ENCODE results near the gene SCNN1A.

The SCNN1A gene

DNA sequence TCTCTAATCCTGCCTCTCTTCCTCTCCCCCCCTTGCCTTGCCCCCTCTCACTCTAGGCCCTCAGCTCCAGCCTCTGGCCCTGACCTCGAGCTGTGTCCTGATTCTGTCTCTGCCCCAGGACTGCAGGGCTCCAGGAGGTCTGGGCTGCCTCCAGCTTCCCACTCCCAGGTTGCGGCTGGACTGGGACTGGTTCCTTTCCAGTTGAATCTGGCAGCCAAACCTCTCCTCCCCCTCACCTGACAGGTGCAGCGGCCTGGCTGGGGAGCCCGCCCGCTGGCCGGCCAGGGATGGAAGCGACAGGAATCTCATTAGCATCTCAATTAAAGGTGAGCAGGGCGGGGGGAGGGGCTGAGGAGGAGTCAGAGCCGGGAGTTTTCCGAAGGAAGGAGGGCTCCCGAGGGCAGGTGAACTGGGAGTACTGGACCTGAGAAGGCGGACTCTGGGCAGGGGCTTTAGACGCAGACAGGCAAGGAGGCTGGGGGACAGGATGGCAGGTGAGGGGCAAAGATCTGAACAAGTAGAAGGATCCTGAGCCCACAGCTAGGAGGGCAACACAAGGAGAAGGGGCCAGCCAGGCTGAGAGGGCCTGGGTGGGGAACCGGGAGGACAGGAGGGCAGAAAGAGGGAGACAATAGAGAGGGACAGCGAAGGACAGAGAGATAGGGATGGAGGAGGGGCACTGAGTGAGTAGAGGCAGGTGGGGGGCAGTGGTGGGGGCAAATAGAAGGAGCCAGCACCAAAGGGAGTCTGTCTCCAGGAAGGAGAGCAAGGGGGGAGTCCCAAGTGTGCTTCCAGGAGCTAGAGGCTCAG is at the start of gene SCNN1A:
Gene SCNN1A (minus strand): TSS at position 295 of the 810 bp plus-strand sequence. CDS start 780 bp downstream, outside the sequence.
- no peak for DNase-seq (ENCODE audit: low read depth)

DNA sequence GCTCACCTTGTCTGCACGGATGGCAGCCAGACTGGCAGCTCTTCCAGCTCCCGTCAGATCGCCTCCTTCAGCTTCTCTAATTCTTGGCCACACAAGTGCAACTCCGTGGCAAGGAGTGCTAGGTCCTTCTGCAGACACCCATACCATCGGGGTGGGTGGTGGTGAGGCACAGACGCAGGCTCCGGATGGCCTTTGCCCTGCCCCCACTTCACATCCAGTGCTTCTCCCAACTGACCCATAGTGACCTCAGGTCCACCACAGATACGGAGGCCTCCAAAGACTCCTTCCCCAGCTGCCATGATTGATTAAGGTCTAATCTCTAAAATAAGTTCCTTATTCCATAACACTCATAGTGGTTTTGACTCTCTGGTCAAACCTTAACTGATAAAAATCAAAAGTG is 49.5 kb upstream of the SCNN1A start:
- no peak for DNase-seq (ENCODE audit: low read depth)

DNA sequence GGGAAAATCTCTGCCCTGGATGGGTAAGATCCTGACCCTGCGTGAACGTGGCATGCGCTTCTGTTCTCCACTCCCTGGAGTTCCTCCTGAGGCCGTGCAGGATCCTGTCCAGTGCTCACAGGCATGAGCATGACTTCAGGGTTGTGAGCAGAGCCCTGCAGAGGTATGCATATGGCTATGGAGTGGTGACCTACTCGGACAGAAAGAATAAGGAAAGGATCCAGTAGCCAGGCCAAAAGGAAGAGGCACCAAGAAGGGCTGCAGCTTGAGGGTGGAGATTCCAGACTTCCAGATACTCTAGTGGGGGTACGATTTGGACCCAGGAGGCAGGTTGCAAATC is 48.6 kb upstream of the SCNN1A start:
- DNase-seq (ENCODE audit: low read depth), result no peak

DNA sequence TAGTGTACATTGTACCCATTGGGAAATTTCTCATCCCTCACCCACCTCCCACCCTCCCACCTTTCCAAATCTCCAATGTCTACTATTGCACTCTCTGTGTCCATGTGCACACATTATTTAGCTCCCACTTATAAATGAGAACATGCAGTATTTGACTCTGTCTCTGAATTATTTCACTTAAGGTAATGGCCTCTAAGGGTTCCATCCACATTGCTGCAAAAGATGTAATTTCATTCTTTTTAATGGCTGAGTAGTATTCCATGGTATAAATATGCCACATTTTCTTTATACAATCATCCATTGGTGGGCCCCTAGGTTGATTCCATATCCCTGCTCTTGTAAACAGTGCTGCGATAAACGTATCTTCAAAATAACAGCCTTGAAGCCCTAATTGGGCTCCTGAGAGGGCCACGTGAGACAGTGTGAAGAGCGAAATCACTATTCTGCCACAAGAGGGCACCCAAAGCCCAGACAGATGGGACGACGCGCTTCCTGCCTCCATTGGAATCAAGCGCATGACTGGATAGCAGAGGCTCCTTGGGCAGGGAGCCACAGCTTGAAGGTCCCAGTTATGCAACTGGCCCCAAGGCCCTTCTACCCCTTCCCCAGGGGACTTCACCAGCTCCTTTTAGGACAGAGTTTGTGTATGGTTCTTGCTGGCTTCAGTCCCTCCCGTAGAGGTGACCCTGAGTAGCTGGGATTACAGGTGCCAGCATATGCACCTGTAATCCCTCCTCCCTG is 48.1 kb upstream of the SCNN1A start:
- DNase-seq (ENCODE audit: low read depth), result peak; percentile 47

DNA sequence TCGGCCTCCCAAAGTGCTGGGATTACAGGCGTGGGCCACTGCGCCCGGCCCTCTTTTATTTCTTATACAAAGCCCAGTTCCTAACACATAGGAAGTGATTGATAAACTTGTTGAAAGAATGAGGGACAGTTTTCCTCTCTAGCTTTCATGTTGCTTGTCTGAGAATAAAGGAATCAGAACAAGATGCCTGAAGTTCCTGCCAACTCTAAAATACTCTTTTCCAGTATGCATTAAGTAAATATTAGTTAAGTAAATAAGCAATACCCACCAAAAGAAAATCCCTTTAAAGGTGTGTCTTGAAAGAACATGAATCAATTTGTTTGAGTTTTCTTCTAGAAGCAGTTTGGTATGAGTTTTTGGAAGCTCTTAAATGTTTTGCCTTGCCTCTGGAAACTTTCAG is 45.0 kb upstream of the SCNN1A start:
- DNase-seq (ENCODE audit: low read depth), result no peak

DNA sequence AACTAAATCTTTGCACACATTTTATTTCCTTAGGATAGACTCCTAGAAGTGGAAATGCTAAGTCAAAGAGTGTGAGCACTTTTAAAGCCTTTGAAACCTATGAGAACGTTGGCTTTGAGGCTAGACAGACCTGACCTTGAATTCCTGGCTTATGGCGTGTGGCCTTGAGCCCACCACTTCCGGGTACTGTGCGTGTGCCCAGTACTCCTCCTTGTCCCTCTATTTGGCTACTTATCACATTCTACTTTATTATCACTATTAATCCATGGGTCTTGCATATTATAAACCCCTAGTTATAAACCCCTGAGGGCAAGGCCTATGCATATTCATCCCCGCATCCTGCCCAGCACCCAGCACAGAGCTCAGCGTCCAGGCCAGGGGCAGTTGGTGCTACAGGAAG is 43.4 kb upstream of the SCNN1A start:
- no peak for DNase-seq (ENCODE audit: low read depth)

DNA sequence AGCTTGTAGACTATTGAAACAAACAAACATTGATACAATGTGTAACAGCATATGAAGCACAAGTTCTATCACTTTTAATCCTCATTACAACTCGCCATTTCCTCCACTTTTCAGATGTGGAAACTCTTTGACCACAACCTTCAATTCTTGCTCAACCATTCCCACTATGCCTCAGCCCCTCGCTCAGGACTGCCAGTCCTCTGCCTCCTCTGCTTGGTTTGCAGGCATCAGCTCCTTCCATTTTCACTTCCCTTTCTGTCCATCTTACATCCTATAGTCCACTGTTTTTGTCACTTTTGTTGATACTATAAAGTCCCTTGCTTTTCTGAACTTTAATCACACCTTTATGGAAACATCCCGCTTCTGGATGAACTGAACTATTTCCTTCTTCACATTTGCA is 41.2 kb upstream of the SCNN1A start:
- no peak for DNase-seq (ENCODE audit: low read depth)

GRCh38 chr12:6407236-6407954 is 32.0 kb upstream of the SCNN1A start:
- DNase-seq (ENCODE audit: low read depth), result no peak

DNA sequence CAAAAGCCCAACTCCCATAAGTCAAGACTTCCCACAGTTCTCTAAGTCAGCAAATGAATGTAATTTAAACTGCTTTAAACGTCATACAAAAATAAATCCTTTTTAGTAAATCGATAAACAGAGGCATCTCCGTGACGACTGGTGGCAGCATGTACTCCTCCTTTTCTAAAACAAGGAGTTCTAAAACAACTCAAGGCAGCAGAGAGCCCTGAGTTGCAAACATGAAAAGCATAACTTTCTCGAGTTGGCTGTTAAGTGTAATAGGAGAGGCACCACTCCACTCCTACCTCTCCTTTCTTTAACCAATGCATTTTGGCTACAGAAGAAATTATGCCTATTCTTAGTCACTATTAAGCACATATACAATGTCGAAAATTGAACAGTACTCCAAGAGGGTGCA is 30.6 kb upstream of the SCNN1A start:
- no peak for DNase-seq (ENCODE audit: low read depth)

- no peak for DNase-seq (ENCODE audit: low read depth)
Observed at GRCh38 chr12:6404390-6404789, 29.0 kb upstream of the SCNN1A start.

- no peak for DNase-seq (ENCODE audit: low read depth)
Observed at GRCh38 chr12:6399884-6400644, 24.7 kb upstream of the SCNN1A start.

- DNase-seq (ENCODE audit: low read depth), result no peak
Observed at GRCh38 chr12:6396031-6396430, 20.7 kb upstream of the SCNN1A start.

DNA sequence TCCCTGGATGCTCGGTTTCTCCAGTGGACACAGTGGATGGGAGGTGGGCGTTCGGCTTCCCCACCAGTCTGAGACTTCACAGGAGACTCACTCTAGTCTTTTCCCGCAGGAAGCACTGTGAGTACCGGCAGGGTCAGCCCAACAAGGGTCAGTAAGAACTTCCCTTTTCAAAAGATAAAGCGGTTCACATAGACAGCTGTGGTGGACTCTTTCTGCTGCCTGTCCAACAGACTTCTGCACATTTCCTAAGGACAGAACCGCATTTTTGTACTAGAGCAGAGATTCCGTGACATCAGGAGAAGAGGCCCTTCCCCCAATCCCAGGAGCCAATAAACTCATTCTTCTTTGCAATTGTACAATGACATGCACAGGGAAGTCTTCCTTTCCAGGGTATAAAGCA is 19.0 kb upstream of the SCNN1A start:
- DNase-seq (ENCODE audit: low read depth), result no peak

DNA sequence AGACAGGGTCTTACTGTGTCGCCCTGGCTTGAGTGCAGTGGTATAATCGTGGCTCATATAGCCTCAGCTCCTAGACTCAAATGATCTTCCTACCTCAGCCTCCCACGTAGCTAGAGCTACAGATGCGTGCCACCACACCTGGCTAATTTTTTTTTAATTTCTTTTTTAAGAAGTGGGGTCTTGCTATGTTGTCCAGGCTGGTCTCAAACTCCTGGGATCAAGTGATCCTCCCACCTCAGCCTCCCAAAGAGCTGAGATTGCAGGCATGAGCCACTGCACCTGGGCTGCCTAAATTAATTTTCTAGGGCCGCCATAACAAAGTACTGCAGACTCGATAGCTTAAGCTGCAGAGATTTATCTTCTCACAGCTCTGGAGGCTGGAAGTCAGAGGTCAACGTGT is 17.7 kb upstream of the SCNN1A start:
- DNase-seq (ENCODE audit: low read depth), result no peak

DNA sequence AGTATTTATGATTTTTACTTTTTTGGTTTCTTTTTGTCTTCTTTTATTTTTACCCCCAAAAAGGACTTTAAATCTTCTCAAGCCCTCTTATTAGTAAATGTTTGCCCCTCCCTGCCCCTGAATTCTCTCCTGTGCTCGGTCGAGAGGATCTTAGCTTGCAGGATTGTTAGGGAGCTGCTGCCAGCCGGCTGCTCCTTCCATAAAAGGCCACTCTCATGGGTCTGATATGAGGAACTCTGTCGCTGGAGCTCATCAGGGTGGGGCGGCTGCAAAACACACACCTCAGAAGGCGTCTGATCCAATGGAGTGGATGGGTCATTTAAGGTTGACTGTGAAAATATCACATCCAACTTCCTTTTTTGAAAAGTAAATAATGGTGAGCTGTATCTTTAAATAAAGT is 17.1 kb upstream of the SCNN1A start:
- no peak for DNase-seq (ENCODE audit: low read depth)

- DNase-seq (ENCODE audit: low read depth), result no peak
Observed at GRCh38 chr12:6391013-6391412, 15.7 kb upstream of the SCNN1A start.

DNA sequence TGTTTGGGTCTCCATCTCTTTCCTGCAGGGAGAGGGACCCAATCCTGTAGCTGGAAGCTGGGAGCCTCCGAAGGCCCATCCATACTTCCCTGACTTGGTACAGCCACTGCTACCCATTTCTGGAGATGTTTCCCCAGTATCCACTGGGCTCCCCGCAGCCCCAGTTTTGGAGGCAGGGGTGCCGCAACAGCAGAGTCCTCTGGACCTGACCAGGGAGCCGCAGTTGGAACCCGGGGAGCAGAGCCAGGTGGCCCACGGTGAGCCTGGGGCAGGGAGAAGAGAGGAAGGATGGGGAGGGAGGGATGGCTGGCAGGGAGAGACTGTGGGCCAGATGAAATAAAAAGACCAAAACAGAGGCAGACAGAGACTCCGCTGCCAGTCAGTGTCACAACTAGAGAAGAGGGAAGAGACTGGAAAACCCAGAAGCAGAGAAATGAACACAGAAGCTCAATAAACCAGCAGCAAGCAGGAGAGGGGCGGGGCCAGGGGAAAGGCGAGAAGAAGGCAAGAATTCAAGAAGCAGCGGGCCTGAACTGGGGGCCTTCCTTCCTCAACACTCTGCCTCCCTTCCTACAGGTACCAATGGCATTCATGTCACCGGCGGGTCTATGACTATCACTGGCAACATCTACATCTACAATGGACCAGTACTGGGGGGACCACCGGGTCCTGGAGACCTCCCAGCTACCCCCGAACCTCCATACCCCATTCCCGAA is 14.9 kb upstream of the SCNN1A start:
- DNase-seq (ENCODE audit: low read depth), result no peak

DNA sequence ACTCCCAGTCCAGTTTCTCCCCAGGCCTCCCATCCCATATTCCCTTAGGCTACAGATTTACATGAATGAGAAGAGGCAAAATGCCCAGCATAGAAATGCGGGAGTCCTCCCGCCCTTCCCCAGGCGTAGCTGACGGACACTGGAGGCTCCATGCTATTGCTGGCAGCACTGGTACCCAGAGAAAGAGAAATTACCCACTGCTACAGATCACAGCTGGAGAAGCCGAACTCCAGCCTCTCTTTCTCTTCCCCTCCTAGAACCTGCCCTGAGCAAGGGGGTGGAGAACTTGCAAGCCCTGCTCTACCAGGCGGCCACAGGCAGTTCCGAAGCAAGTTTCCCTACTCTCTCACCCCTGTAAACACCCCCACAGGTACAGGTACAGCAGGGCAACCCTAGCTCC is 12.2 kb upstream of the SCNN1A start:
- DNase-seq (ENCODE audit: low read depth), result no peak

GRCh38 chr12:6386491-6386890 is 11.1 kb upstream of the SCNN1A start:
- DNase-seq (ENCODE audit: low read depth), result no peak

GRCh38 chr12:6386038-6386437 is 10.7 kb upstream of the SCNN1A start:
- no peak for DNase-seq (ENCODE audit: low read depth)

All from stimulated activated CD8-positive, alpha-beta memory T cell treated with anti-CD3 and anti-CD28 coated beads, Interleukin-12 subunit alpha, Interleukin-12 subunit beta, amount 100 ng/mL, for 4 hours (primary cell).